Thyroid gland (tissue), 4 donors: Measurements from ENCODE around the gene BOC. TPM values are rescaled to one million over a fixed set of nuclear protein-coding genes. Genes with fewer than 3 reads are reported as not detected.

Experiments
- DNase-seq, 2 donors: peaks; one replicate each; pipeline ENCODE4 v3.0.0-alpha.2; 2019
- H3K27ac ChIP-seq, 3 donors: fragments of 200-600 bp; sonication (generic); 1 replicate in 2 of 3; 2 replicates in 1 of 3; pipeline ENCODE4 v1.5.1; 2016 to 2019; ENCODE audit warnings: mild to moderate bottlenecking in 1 of 3, moderate library complexity in 1 of 3
- H3K27me3 ChIP-seq: fragments of 200-600 bp; sonication (generic); one replicate; pipeline ENCODE4 v1.5.1; 2019
- H3K36me3 ChIP-seq, 2 donors: fragments of 200-600 bp; sonication (generic); one replicate each; pipeline ENCODE4 v1.5.1; 2016 to 2019
- H3K4me1 ChIP-seq, 2 donors: fragments of 200-600 bp; sonication (generic); one replicate each; pipeline ENCODE4 v1.5.1; 2017 to 2019
- H3K4me3 ChIP-seq, 3 donors: fragments of 200-600 bp; sonication (generic); replicated peaks in 1 of 3; 1 replicate in 2 of 3; 2 replicates in 1 of 3; pipeline ENCODE4 v1.5.1; 2016; ENCODE audit warnings: mild to moderate bottlenecking in 1 of 3
- H3K9me3 ChIP-seq: fragments of 200-600 bp; sonication (generic); one replicate; pipeline ENCODE4 v1.5.1; 2017
- CTCF ChIP-seq, 6 experiments: fragments of 200-600 bp in 3 of 6; fragments of 450-650 bp in 3 of 6; sonication (generic) in 3 of 6; IDR thresholded peaks; one replicate each; pipeline ENCODE4 v1.5.1; 2016 to 2019; ENCODE audit warnings: antibody characterized with exemption in 6 of 6, mild to moderate bottlenecking in 2 of 6, inconsistent platforms in 1 of 6, moderate library complexity in 1 of 6
- POLR2A ChIP-seq, 2 donors: fragments of 450-650 bp; IDR thresholded peaks; one replicate each; pipeline ENCODE4 v1.6.1; 2017; ENCODE audit warnings: antibody characterized with exemption in 2 of 2, mild to moderate bottlenecking in 2 of 2, moderate library complexity in 1 of 2
- WGBS, 2 donors: methylation state at CpG; one replicate each; pipeline ENCODE4 v1.1.5; 2017; 5-methylcytosine and 5-hydroxymethylcytosine counted together
- intact Hi-C: fragments of 100-400 bp; cut with DNase I; formaldehyde crosslinking; loops from one replicate; pipeline ENCODE4 v1.15.1; 2023
- total RNA-seq, 4 donors: library from RNA; depleted of rRNA; stranded (reverse); fragments of >200 nt; gene quantifications; one replicate each; pipeline ENCODE4 v1.2.3, GENCODE V29; 2016

Gene BOC
- total RNA-seq, 4 donors from 2014 or later, result 40.2 to 68.3 (median 51.2) TPM

DNA sequence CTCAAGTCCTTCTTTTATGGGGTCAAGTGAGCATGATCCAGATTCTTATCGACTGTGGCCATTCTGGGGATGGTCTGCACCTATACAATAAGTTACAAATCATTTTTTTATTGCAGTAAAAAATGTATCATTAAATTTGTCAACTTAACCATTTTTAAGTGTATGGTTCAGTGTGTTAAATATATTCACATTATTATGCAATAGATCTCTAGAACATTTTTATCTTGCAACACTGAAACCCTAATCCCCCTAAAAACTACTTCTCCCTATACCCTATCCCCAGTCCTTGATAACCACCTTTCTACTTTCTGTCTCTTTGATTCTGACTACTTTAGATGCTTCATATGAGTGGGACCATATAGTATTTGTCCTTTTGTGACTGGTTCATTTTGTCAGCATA, 10.4 kb upstream of the BOC start:
- Histone ChIP-seq H3K9me3 (no peaks in the 10 kb centered on the region), H3K27ac (no peak overlapping the region), H3K4me1 (peaks cover 2 to 5% of the 10 kb centered on the region in 2 donors), H3K36me3 (no peaks in the 10 kb centered on the region), H3K4me3 (no peak overlapping the region), H3K27me3 (no peaks in the 10 kb centered on the region)
- 74 to 88% methylated on average over 1 of the region's 1 CpG for WGBS, 2 donors
- intact Hi-C loops, result no loop called here
- DNase-seq, result no peak
- no peak for TF ChIP-seq POLR2A (IDR thresholded peaks at IDR 0.05)
- TF ChIP-seq CTCF (IDR thresholded peaks at IDR 0.05), result no peak

DNA sequence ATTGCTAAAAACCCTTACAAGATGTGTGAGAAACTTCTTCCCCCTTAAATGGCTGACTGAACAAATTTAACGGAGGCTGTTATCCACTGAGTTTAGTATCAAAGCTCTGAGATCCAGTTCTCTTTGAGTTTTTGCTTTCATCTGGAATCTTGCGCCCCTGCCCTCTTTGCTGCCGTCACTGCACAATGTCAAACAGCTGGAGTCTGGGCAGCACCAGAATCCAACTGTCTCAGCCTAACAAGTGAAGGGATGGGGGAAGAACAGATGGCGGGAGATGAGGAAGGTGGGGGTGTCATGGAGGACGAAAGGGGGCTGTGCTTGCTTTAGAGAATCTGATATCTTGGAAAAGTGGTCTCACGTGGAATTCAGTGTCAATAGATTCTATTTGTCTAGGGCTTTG, 7.0 kb upstream of the BOC start:
- H3K27me3 ChIP-seq, result no peaks in the 10 kb centered on the region
- H3K27ac ChIP-seq, result no peak overlapping the region
- H3K4me3 ChIP-seq, result no peak overlapping the region
- H3K36me3 ChIP-seq, result no peaks in the 10 kb centered on the region
- H3K9me3 ChIP-seq, result no peaks in the 10 kb centered on the region
- no peaks in the 10 kb centered on the region for H3K4me1 ChIP-seq
- intact Hi-C loops, result no loop called here
- TF ChIP-seq CTCF (IDR thresholded peaks at IDR 0.05), result no peak
- TF ChIP-seq POLR2A (IDR thresholded peaks at IDR 0.05), result no peak
- no peak for DNase-seq
- WGBS, 2 donors, result 91 to 92% methylated on average over 6 of the region's 6 CpGs

DNA sequence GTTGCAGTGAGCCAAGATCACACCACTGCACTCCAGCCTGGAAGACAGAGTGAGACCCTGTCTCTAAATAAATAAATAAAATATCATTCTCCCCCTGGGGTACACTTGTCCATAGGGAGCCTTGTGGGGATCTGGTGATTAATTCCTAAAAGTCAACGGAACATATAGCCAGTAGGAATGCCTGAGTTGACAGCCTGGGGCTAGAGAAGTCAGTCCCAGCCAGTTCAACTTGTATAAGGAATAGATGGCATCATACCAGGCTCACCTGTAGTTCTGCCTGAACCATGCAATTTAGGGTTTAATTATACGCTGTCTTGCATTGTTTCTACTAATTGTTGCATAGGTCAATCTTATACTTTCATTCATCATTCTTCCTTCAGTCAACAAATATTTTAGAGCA, 5.9 kb upstream of the BOC start:
- Histone ChIP-seq H3K9me3 (no peaks in the 10 kb centered on the region), H3K27me3 (no peaks in the 10 kb centered on the region), H3K27ac (no peak overlapping the region), H3K36me3 (no peaks in the 10 kb centered on the region), H3K4me1 (no peaks in the 10 kb centered on the region), H3K4me3 (no peak overlapping the region)
- DNase-seq, result no peak
- TF ChIP-seq CTCF (IDR thresholded peaks at IDR 0.05) (no peak), POLR2A (IDR thresholded peaks at IDR 0.05) (no peak)
- intact Hi-C loops, result no loop called here
- 85 to 93% methylated on average over 2 of the region's 2 CpGs for WGBS, 2 donors

- Histone ChIP-seq H3K27me3 (no peaks in the 10 kb centered on the region), H3K4me3 (peak overlapping the region in 2 of 3 donors; percentile 75 to 88), H3K36me3 (no peaks in the 10 kb centered on the region), H3K27ac (peak overlapping the region; percentile 90 to 98 (median 97)), H3K9me3 (no peaks in the 10 kb centered on the region), H3K4me1 (peaks cover 21 to 23% of the 10 kb centered on the region in 2 donors)
- intact Hi-C loops, result no loop called here
- WGBS, 2 donors, result 12 to 14% methylated on average over 22 of the region's 22 CpGs
- TF ChIP-seq POLR2A (IDR thresholded peaks at IDR 0.05) (peak in 1 of 2 donors; percentile 22), CTCF (IDR thresholded peaks at IDR 0.05) (no peak)
- DNase-seq, result peak; percentile 57 to 60
Measured at GRCh38 chr3:113210604-113211329, 590 bp upstream of the BOC start.

DNA sequence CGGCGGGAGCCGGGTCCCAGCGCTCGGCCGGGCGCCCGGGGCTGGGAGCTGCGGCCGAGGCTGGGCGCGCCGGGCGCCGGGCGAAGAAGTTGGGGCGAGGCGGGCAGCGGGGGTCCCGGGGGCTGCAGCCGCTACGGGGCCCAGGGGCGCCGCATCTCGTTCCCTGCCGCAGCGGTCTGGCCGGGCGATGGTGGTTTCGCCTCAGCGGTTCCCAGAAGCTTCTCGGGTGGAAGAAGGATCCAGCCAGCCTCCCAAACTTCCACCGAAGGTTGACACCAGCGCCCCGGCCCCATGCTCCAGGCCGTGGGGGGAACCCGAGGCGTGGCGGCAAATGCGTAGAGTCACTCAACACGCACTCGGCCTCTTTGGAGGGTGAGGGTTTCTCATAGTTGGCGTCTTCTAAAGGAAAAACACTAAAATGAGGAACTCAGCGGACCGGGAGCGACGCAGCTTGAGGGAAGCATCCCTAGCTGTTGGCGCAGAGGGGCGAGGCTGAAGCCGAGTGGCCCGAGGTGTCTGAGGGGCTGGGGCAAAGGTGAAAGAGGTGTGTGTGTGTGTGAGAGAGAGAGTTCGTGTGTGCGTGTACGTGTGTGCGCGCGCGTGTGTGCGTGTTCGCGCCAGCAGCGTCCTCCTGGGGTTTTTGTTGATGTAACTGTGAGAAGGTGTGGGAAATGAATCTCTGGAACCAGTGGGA, 940 bp downstream of the BOC start:
- peak; percentile 42 to 46 for DNase-seq
- TF ChIP-seq POLR2A (IDR thresholded peaks at IDR 0.05), result no peak
- TF ChIP-seq CTCF (IDR thresholded peaks at IDR 0.05), result no peak
- Histone ChIP-seq H3K4me1 (peaks cover 21 to 23% of the 10 kb centered on the region in 2 donors), H3K36me3 (peaks cover 3 to 9% of the 10 kb centered on the region in 2 donors), H3K9me3 (no peaks in the 10 kb centered on the region), H3K4me3 (peak overlapping the region; percentile 49 to 88 (median 71)), H3K27ac (peak overlapping the region; percentile 78 to 98 (median 97)), H3K27me3 (no peaks in the 10 kb centered on the region)
- intact Hi-C loops, result no loop called here
- 0 to 2% methylated on average over 31 of the region's 62 CpGs for WGBS, 2 donors
